PC-9 (cell line): ENCODE measurements around the gene NUP62. TPM values are rescaled to one million over a fixed set of nuclear protein-coding genes. Genes with fewer than 3 reads are reported as not detected.
A peak's percentile ranks its signal among the peaks of the same experiment; 100 is the strongest.

Experiments used
- BruUV-seq: library from RNA; stranded (reverse); fragments of 400-500 nt; replicated peaks from 2 replicates; lab custom pipeline; 2021; lab: Mats Ljungman, UMichigan
- CTCF ChIA-PET: fragments of 300-600 bp; sonication (Branson Sonifier 250); formaldehyde crosslinking; loops from one replicate; lab custom pipeline; 2022; ENCODE audit warnings: antibody characterized with exemption; lab: Charles Lee
- POLR2A ChIA-PET: fragments of 300-600 bp; sonication (Branson Sonifier 250); formaldehyde crosslinking; loops from one replicate; lab custom pipeline; 2022; ENCODE audit warnings: antibody characterized with exemption; ENCODE audit not compliant: unreplicated experiment; lab: Charles Lee
- DNase-seq, 2 experiments: peaks; one replicate each; pipeline versions ENCODE4 v3.0.0 to v3.0.0-alpha.2; 2015 to 2022; ENCODE audit warnings: mixed read lengths in 1 of 2
- H2AFZ ChIP-seq: fragments of 200-600 bp; sonication (generic); 2 replicates; pipeline ENCODE4 v1.8.1; 2017; ENCODE audit warnings: antibody characterized with exemption
- H3F3A ChIP-seq: fragments of 200-600 bp; sonication (generic); 2 replicates; pipeline ENCODE4 v1.8.1; 2017; ENCODE audit warnings: antibody characterized with exemption, mild to moderate bottlenecking, low read depth; ENCODE audit not compliant: insufficient read depth
- H3K27ac ChIP-seq: fragments of 200-600 bp; sonication (generic); 2 replicates; pipeline ENCODE4 v1.6.1; 2016; ENCODE audit warnings: mixed run types
- H3K27me3 ChIP-seq: fragments of 200-600 bp; sonication (generic); 2 replicates; pipeline ENCODE4 v1.6.1; 2016; ENCODE audit warnings: low read depth, mixed run types; ENCODE audit not compliant: insufficient read depth
- H3K36me3 ChIP-seq: fragments of 200-600 bp; sonication (generic); 2 replicates; pipeline ENCODE4 v1.6.1; 2016; ENCODE audit warnings: low read depth, mixed run types
- H3K4me1 ChIP-seq: fragments of 200-600 bp; sonication (generic); replicated peaks from 2 replicates; pipeline ENCODE4 v1.6.1; 2016; ENCODE audit warnings: mixed run types; ENCODE audit not compliant: insufficient read depth
- H3K4me2 ChIP-seq: fragments of 200-600 bp; sonication (generic); 2 replicates; pipeline ENCODE4 v1.6.1; 2017; ENCODE audit warnings: mixed run types
- H3K4me3 ChIP-seq: fragments of 200-600 bp; sonication (generic); 2 replicates; pipeline ENCODE4 v1.6.1; 2016; ENCODE audit warnings: mixed run types
- H3K79me2 ChIP-seq: fragments of 200-600 bp; sonication (generic); 2 replicates; pipeline ENCODE4 v1.6.1; 2017; ENCODE audit warnings: low read depth, mixed run types
- H3K9me2 ChIP-seq: fragments of 200-600 bp; sonication (generic); 2 replicates; pipeline ENCODE4 v1.8.1; 2017; ENCODE audit warnings: mild to moderate bottlenecking; ENCODE audit not compliant: insufficient read depth
- H3K9me3 ChIP-seq: fragments of 200-600 bp; sonication (generic); 2 replicates; pipeline ENCODE4 v1.8.1; 2016; ENCODE audit warnings: low read depth; ENCODE audit not compliant: insufficient read depth
- H4K20me1 ChIP-seq: fragments of 200-600 bp; sonication (generic); 2 replicates; pipeline ENCODE4 v1.8.1; 2017; ENCODE audit not compliant: insufficient read depth
- EZH2 ChIP-seq: fragments of 200-600 bp; sonication (generic); IDR thresholded peaks from 2 replicates; pipeline ENCODE4 v1.8.0; 2017; ENCODE audit warnings: antibody characterized with exemption, low read depth
- intact Hi-C: fragments of 100-400 bp; cut with micrococcal nuclease; formaldehyde crosslinking; loops from one replicate; pipeline ENCODE4 v1.10.0; 2022; ENCODE audit not compliant: unreplicated experiment
- total RNA-seq: library from RNA; stranded (reverse); gene quantifications from 2 replicates; pipeline ENCODE4 v1.2.3, GENCODE V29; 2021
- TF ChIP-seq, protein P1 (sequence below): fragments of 200-600 bp; sonication (generic); conservative IDR thresholded peaks from 2 replicates; pipeline ENCODE4 v1.6.1; 2017; ENCODE audit warnings: mixed run types, antibody characterized with exemption, mild to moderate bottlenecking, moderate library complexity

Gene NUP62
- total RNA-seq, 1 experiment from 2014 or later: 101 TPM

DNA sequence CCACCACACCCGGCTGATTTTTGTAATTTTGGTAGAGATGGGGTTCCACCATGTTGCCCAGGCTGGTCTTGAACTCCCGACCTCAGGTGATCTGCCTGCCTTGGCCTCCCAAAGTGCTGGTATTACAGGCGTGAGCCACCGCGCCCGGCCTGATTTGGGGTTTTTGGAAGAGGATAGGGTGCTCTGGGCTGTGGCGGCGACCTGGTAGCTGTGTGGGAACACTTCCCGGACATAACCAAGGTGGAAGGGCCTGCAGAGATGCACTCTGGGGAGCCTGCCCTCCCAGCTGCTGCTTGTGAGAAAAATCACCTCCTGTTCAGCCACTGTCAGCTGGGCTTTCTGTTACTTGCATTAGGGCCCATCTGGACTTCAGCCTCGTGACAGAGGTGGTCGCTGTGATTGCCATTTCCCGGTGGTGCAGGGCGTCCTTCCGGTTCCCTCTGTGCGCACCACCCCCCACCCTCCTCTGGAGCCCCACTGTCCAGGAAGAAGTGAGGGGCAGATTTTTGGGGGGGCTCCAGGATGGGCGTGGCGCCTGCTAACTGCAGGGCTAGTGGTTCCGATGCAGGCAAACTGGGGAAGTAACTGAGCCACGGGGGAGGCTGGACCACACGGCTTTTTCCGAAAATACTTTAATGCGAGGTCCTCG lies 40.1 kb downstream of the NUP62 start:
- no peaks in the 10 kb centered on the region for H3K27me3 ChIP-seq
- peak in 1 of 2 experiments; percentile 28 for DNase-seq
- H3K36me3 ChIP-seq: no peaks in the 10 kb centered on the region
- no TSS peak for BruUV-seq
- ChIA-PET CTCF (no interaction called here), POLR2A (no interaction called here)
- no peaks in the 10 kb centered on the region for H3K9me3 ChIP-seq
- TF ChIP-seq, protein P1, sequence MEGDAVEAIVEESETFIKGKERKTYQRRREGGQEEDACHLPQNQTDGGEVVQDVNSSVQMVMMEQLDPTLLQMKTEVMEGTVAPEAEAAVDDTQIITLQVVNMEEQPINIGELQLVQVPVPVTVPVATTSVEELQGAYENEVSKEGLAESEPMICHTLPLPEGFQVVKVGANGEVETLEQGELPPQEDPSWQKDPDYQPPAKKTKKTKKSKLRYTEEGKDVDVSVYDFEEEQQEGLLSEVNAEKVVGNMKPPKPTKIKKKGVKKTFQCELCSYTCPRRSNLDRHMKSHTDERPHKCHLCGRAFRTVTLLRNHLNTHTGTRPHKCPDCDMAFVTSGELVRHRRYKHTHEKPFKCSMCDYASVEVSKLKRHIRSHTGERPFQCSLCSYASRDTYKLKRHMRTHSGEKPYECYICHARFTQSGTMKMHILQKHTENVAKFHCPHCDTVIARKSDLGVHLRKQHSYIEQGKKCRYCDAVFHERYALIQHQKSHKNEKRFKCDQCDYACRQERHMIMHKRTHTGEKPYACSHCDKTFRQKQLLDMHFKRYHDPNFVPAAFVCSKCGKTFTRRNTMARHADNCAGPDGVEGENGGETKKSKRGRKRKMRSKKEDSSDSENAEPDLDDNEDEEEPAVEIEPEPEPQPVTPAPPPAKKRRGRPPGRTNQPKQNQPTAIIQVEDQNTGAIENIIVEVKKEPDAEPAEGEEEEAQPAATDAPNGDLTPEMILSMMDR: no peak
- no peak for TF ChIP-seq EZH2
- no peaks in the 10 kb centered on the region for H3K79me2 ChIP-seq
- no peak overlapping the region for H3K4me2 ChIP-seq
- no peaks in the 10 kb centered on the region for H4K20me1 ChIP-seq
- H2AFZ ChIP-seq: no peak overlapping the region
- no peaks in the 10 kb centered on the region for H3K9me2 ChIP-seq
- intact Hi-C loops: no loop called here
- H3K27ac ChIP-seq: no peak overlapping the region
- H3K4me1 ChIP-seq: no peaks in the 10 kb centered on the region; the same call in 1 of the 2 replicates
- H3F3A ChIP-seq: peaks cover 31% of the 10 kb centered on the region; the same call in 1 of the 2 replicates
- no peak overlapping the region for H3K4me3 ChIP-seq

DNA sequence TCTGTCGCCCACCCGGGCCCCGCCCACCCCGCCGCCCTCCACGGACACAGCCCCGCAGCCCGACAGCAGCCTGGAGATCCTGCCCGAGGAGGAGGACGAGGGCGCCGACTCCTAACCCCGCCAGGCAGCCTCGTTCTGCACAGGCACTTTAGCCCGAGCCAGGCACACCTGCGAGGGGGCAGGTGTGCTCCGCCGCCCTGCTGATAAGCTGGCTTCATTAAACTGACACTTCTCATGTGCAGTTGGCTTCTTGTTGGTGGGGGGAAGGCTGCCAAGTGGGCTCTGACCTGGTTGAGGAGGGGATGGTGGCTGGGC lies 40.8 kb downstream of the NUP62 start:
- no peaks in the 10 kb centered on the region for H3K27me3 ChIP-seq
- no peaks in the 10 kb centered on the region for H3K9me2 ChIP-seq
- 0 out of 2 replicates have a peak, but pooled peaks cover 5% of the 10 kb centered on the region for H3K36me3 ChIP-seq
- H2AFZ ChIP-seq: no peak overlapping the region
- no peaks in the 10 kb centered on the region for H3K9me3 ChIP-seq
- no peak overlapping the region for H3K4me3 ChIP-seq
- no peak overlapping the region for H3K4me2 ChIP-seq
- H3K4me1 ChIP-seq: no peaks in the 10 kb centered on the region; the same call in 1 of the 2 replicates
- H3F3A ChIP-seq: peaks cover 31% of the 10 kb centered on the region; the same call in 1 of the 2 replicates
- DNase-seq: no peak
- H3K79me2 ChIP-seq: no peaks in the 10 kb centered on the region
- CTCF ChIA-PET: no interaction called here
- no peak overlapping the region for H3K27ac ChIP-seq
- POLR2A ChIA-PET: no interaction called here
- no peaks in the 10 kb centered on the region for H4K20me1 ChIP-seq
- TF ChIP-seq EZH2: no peak
- TF ChIP-seq, protein P1: no peak
- intact Hi-C loops: no loop called here
- no TSS peak for BruUV-seq

DNA sequence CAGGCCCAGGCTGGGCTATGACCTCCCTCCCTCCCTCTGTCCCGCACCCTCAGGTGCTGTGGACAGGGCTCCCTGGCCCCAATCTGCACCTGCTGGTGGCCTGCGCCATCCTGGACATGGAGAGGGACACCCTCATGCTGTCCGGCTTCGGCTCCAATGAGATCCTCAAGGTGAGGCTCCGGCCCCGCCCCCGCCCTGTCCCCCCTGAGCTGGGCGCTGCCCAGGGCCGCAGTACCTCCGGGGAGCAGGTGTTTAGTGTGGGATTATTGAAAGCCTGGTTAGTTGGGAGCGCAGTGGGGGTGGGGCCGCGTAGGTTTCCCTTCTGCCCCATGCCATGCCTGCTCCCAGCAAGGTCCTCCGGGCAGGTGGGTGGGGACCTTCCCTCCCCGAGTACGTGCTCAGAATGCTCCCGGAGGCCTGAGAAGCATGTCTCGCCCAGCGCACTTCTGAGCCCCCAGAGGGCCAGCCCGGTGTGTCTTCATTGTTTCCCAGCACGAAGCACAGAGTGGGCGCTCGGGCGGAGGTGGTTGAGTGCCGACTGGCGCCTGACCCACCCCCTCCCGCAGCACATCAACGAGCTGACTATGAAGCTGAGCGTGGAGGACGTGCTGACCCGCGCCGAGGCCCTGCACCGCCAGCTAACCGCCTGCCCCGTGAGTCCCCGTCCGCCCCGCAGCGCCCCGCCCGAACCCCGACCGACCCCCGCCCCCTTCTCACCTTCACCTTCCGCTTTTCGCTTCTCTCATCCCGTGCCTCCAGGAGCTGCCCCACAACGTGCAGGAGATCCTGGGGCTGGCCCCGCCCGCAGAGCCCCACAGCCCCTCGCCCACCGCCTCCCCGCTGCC lies 41.4 kb downstream of the NUP62 start:
- Histone ChIP-seq H4K20me1 (no peaks in the 10 kb centered on the region), H3K36me3 (peaks cover 11% of the 10 kb centered on the region; the same call in 1 of the 2 replicates), H3K4me3 (no peak overlapping the region), H3K9me3 (no peaks in the 10 kb centered on the region), H3K4me2 (no peak overlapping the region), H3K4me1 (no peaks in the 10 kb centered on the region; the same call in 1 of the 2 replicates), H3K27me3 (no peaks in the 10 kb centered on the region), H3K27ac (no peak overlapping the region), H3F3A (peaks cover 31% of the 10 kb centered on the region; the same call in 1 of the 2 replicates), H2AFZ (no peak overlapping the region), H3K79me2 (no peaks in the 10 kb centered on the region), H3K9me2 (no peaks in the 10 kb centered on the region)
- ChIA-PET CTCF (no interaction called here), POLR2A (no interaction called here)
- intact Hi-C loops: no loop called here
- no peak for TF ChIP-seq EZH2
- TF ChIP-seq, protein P1: no peak
- BruUV-seq: no TSS peak
- peak in 1 of 2 experiments; percentile 15 for DNase-seq
